Uterus (tissue), 2 donors: ENCODE results near the gene DCPS.

Experiments
- CTCF ChIP-seq, 4 experiments: fragments of 200-600 bp in 2 of 4; fragments of 450-650 bp in 2 of 4; sonication (generic) in 2 of 4; IDR thresholded peaks; one replicate each; pipeline ENCODE4 v1.5.1; 2016 to 2019; ENCODE audit warnings: antibody characterized with exemption in 4 of 4, mild to moderate bottlenecking in 2 of 4, moderate library complexity in 1 of 4
- POLR2A ChIP-seq, 2 donors: fragments of 450-650 bp; IDR thresholded peaks; one replicate each; pipeline ENCODE4 v1.6.1; 2016; ENCODE audit warnings: antibody characterized with exemption in 2 of 2, mild to moderate bottlenecking in 1 of 2, moderate library complexity in 1 of 2

- TF ChIP-seq POLR2A (IDR thresholded peaks at IDR 0.05) (no peak), CTCF (IDR thresholded peaks at IDR 0.05) (no peak)
These were observed 26.1 kb upstream of the DCPS start for GRCh38 chr11:126277780-126278179.
